ENCODE measurements around the gene AFF3.

GRCh38 chr2:99719102-99719501 is 423.3 kb downstream of the AFF3 start:
- TF ChIP-seq CTCF (IDR thresholded peaks at IDR 0.05) (no peak), POLR2A (IDR thresholded peaks at IDR 0.05) (no peak)
